Thyroid gland (tissue), 4 donors: ENCODE data around the gene HEXIM1.

Experiments
- POLR2A ChIP-seq, 2 donors: fragments of 450-650 bp; IDR thresholded peaks; one replicate each; pipeline ENCODE4 v1.6.1; 2017; ENCODE audit warnings: antibody characterized with exemption in 2 of 2, mild to moderate bottlenecking in 2 of 2, moderate library complexity in 1 of 2
- TF ChIP-seq, protein P1 (sequence below), 6 experiments: fragments of 200-600 bp in 3 of 6; fragments of 450-650 bp in 3 of 6; sonication (generic) in 3 of 6; IDR thresholded peaks; one replicate each; pipeline ENCODE4 v1.5.1; 2016 to 2019; ENCODE audit warnings: antibody characterized with exemption in 6 of 6, mild to moderate bottlenecking in 2 of 6, inconsistent platforms in 1 of 6, moderate library complexity in 1 of 6

DNA sequence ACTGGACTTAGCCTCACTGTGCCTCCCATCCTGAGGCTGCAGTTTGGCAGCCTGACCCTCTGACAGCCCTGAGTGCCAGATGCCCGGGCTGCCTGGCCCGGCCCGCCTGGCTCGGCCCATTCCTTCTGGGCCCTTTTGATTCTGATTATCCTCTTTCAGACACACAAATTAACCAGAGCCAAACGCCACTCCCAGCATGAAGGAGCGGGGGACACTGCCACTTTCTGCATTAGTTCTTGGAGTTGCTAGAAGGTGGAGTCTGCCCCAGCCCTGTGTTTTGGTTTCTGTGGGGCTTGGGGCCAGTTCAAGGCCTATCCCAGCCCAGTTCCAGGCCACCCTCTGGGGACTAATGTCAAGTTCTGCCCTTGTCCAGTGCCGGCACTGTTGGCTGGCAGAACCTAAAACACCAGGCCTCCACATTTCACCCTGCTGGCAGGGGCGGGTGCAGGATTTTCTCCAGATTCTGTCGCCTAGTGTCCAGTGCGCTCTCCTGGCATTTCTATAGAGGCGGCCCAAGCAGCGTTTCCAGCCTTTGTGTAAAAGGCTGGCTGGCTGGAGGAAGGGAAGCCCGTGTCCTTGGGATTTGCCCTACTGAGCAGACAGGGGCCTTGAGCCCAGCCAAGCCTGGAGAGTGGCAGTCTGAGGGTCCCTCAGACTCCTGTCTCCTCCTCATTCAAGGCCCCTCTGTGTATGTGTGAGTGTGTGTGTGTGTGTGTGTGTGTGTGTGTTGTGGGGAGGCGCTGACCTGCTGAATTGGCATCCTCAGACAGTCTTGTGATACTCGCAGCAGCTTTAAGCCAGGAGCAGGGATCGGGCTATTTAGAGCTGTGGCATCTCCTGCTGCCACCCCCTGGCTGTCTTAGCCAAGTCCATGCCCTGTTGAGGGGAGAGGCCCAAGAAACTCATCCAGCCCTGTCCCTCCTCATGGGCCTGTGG, 37.3 kb upstream of the HEXIM1 start:
- TF ChIP-seq, protein P1, sequence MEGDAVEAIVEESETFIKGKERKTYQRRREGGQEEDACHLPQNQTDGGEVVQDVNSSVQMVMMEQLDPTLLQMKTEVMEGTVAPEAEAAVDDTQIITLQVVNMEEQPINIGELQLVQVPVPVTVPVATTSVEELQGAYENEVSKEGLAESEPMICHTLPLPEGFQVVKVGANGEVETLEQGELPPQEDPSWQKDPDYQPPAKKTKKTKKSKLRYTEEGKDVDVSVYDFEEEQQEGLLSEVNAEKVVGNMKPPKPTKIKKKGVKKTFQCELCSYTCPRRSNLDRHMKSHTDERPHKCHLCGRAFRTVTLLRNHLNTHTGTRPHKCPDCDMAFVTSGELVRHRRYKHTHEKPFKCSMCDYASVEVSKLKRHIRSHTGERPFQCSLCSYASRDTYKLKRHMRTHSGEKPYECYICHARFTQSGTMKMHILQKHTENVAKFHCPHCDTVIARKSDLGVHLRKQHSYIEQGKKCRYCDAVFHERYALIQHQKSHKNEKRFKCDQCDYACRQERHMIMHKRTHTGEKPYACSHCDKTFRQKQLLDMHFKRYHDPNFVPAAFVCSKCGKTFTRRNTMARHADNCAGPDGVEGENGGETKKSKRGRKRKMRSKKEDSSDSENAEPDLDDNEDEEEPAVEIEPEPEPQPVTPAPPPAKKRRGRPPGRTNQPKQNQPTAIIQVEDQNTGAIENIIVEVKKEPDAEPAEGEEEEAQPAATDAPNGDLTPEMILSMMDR (IDR thresholded peaks at IDR 0.05) = peak in 1 of 6 experiments; percentile 13
- no peak for TF ChIP-seq POLR2A (IDR thresholded peaks at IDR 0.05)
